Right atrium auricular region (tissue), 2 donors: ENCODE data around the gene CARS2. TPM values are rescaled to one million over a fixed set of nuclear protein-coding genes. Genes with fewer than 3 reads are reported as not detected.
"Not testable (repeated sequence)": the region's sequence is repeated elsewhere in the genome, so short reads cannot be mapped to it uniquely, and the experiment has no call there.

Source experiments
- DNase-seq: peaks from one replicate; pipeline ENCODE4 v3.0.0-alpha.2; 2019; ENCODE audit warnings: low spot score
- H3K27ac ChIP-seq, 2 donors: fragments of 200-600 bp; sonication (generic); 1 replicate in 1 of 2; 2 replicates in 1 of 2; pipeline ENCODE4 v1.5.1; 2016 to 2019
- H3K27me3 ChIP-seq, 2 donors: fragments of 200-600 bp; sonication (generic); one replicate each; pipeline versions ENCODE4 v1.5.1 to v1.6.0; 2017 to 2019
- H3K36me3 ChIP-seq: fragments of 200-600 bp; sonication (generic); one replicate; pipeline ENCODE4 v1.5.1; 2016
- H3K4me1 ChIP-seq, 2 donors: fragments of 200-600 bp; sonication (generic); one replicate each; pipeline versions ENCODE4 v1.5.1 to v1.6.0; 2017 to 2019
- H3K4me3 ChIP-seq, 2 donors: fragments of 200-600 bp; sonication (generic); 1 replicate in 1 of 2; 2 replicates in 1 of 2; pipeline ENCODE4 v1.5.1; 2017 to 2019; ENCODE audit warnings: mild to moderate bottlenecking in 1 of 2, moderate library complexity in 1 of 2
- H3K9me3 ChIP-seq, 2 donors: fragments of 200-600 bp; sonication (generic); one replicate each; pipeline ENCODE4 v1.5.1; 2019
- total RNA-seq, 2 donors: library from RNA; depleted of rRNA; stranded (reverse); fragments of >200 nt; gene quantifications; one replicate each; pipeline ENCODE4 v1.1.0, GENCODE V29; 2016
- TF ChIP-seq, protein P1 (sequence below), 2 donors: fragments of 200-600 bp; sonication (generic); IDR thresholded peaks; one replicate each; pipeline ENCODE4 v1.5.1; 2019; ENCODE audit warnings: antibody characterized with exemption in 2 of 2

The CARS2 gene
- total RNA-seq, 2 donors from 2014 or later: 28.5 to 30.7 TPM

DNA sequence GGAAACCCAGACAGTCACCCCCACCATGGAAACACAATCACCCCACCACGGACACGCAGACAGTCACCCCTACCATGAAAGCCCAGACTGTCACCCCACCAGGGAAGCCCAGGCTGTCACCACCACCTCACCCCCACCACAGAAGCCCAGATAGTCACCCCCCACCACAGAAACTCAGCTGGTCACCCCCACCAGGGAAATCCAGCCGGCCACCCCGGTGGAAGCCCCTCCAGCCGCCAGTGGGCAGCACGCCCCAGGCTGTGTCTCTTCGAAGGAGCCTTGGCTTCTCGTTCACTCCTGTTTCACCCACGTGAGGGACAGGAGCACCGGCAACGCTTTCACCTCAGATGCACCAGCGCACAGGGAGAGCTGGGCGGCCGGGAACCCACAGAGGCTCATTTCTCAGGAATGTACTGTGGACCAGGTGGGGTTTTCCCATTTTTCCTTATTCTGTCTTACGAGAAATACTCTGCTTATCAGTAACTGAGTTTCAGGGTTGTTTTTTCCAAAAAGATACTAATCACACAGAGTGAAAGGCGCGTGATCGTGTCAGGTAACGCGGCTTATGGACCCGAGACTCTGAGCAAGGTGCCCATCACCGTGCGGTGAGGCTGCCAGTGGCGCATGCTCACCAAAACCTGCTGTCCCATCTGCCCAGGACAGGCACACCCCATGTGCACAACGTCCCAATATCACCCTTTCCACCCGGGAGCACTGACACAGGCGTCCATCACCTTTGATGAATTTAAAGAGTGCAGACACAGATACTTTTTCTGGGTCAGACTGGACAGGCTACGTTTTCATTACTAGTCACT lies 28.0 kb downstream of the CARS2 start:
- Histone ChIP-seq H3K27ac (no peak overlapping the region), H3K4me3 (no peak overlapping the region), H3K9me3 (no peaks in the 10 kb centered on the region), H3K36me3 (peaks cover 40% of the 10 kb centered on the region), H3K4me1 (no peaks in the 10 kb centered on the region), H3K27me3 (no peaks in the 10 kb centered on the region)
- DNase-seq: no peak
- TF ChIP-seq, protein P1, sequence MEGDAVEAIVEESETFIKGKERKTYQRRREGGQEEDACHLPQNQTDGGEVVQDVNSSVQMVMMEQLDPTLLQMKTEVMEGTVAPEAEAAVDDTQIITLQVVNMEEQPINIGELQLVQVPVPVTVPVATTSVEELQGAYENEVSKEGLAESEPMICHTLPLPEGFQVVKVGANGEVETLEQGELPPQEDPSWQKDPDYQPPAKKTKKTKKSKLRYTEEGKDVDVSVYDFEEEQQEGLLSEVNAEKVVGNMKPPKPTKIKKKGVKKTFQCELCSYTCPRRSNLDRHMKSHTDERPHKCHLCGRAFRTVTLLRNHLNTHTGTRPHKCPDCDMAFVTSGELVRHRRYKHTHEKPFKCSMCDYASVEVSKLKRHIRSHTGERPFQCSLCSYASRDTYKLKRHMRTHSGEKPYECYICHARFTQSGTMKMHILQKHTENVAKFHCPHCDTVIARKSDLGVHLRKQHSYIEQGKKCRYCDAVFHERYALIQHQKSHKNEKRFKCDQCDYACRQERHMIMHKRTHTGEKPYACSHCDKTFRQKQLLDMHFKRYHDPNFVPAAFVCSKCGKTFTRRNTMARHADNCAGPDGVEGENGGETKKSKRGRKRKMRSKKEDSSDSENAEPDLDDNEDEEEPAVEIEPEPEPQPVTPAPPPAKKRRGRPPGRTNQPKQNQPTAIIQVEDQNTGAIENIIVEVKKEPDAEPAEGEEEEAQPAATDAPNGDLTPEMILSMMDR (IDR thresholded peaks at IDR 0.05): no peak

DNA sequence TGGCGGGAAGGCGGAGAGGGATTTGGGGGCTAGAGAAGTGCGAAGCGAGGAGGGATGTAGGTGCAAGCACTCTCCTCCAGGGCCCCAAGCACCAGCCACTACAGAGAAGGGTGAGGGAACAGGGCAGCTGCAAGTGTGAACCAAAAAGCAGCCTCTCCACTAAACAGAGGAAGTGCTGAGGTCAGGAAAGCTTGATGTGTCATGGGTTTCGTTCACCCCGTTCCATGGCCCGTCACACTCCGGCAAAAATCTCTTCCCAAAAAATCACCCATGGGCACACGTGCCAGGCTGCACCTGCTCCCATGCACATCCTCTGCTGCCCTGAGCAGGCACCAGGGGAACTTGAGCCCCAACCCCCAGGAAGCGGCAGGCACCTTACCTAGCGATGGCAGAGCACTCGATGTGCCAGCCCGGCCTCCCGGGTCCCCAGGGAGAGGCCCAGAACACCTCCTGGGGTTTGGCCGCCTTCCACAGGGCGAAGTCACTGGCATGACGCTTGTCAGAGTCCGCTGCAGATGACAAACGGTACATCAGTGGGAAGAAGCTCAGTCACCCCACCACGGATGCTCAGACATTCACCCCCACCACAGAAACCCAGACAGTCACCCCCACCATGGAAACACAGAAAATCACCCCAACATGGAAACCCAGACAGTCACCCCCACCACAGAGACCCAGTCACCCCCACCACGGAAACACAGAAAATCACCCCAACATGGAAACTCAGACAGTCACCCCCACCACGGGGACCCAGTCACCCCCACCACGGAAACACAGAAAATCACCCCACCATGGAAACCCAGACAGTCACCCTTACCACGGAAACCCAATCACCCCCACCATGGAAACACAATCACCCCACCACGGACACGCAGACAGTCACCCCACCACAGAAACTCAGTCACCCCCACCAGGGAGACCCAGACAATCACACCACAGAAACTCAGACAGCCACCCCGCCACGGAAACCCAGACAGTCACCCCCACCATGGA lies 29.0 kb downstream of the CARS2 start:
- Histone ChIP-seq H3K27me3 (no peaks in the 10 kb centered on the region), H3K4me1 (no peaks in the 10 kb centered on the region), H3K36me3 (peaks cover 29% of the 10 kb centered on the region), H3K27ac (no peak overlapping the region), H3K9me3 (no peaks in the 10 kb centered on the region), H3K4me3 (no peak overlapping the region)
- TF ChIP-seq, protein P1 (IDR thresholded peaks at IDR 0.05): no peak
- DNase-seq: no peak

- not testable (repeated sequence) for DNase-seq, H3K27ac ChIP-seq, H3K9me3 ChIP-seq, H3K4me1 ChIP-seq, H3K4me3 ChIP-seq, H3K27me3 ChIP-seq
- H3K36me3 ChIP-seq: peaks cover 34% of the 10 kb centered on the region
Measured at GRCh38 chr13:110669814-110670213, 36.1 kb downstream of the CARS2 start.

DNA sequence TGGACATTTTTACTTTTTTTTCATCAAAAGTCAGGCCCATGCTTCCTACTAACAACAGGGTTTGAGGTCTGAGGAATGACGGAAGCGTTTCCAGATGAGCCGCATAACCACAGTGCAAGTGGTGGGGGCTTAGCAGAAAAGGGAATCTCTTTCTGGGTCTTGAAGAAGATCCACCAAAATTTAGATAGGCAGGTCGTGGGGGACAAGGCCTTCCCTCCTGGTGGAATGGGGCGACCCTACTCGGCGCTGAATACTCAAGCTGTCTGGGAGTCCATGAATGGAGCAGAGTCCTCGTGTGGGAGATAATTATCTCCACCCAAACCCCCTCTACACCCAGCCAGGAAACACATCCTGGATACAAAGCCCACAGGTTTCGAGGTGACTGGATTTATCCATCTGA lies 36.9 kb downstream of the CARS2 start:
- Histone ChIP-seq H3K4me3 (no peak overlapping the region), H3K9me3 (no peaks in the 10 kb centered on the region), H3K27ac (no peak overlapping the region), H3K4me1 (no peaks in the 10 kb centered on the region), H3K27me3 (no peaks in the 10 kb centered on the region), H3K36me3 (peaks cover 34% of the 10 kb centered on the region)
- DNase-seq: no peak
- TF ChIP-seq, protein P1 (IDR thresholded peaks at IDR 0.05): no peak

- Histone ChIP-seq H3K4me1 (no peaks in the 10 kb centered on the region), H3K27me3 (no peaks in the 10 kb centered on the region), H3K27ac (no peak overlapping the region), H3K9me3 (no peaks in the 10 kb centered on the region), H3K4me3 (no peak overlapping the region), H3K36me3 (peaks cover 55% of the 10 kb centered on the region)
- DNase-seq: no peak
- TF ChIP-seq, protein P1 (IDR thresholded peaks at IDR 0.05): no peak
Measured at GRCh38 chr13:110666255-110666533, 39.7 kb downstream of the CARS2 start.
